HG02588 (cell line): ENCODE data around the gene NPR2.

Source experiments
- ATAC-seq: cut with Tn5 transposase; IDR thresholded peaks from one replicate; pipeline ENCODE4 v1.9.1; 2021; ENCODE audit warnings: mild to moderate bottlenecking, moderate library complexity; ENCODE audit not compliant: unreplicated experiment

NPR2 gene

DNA sequence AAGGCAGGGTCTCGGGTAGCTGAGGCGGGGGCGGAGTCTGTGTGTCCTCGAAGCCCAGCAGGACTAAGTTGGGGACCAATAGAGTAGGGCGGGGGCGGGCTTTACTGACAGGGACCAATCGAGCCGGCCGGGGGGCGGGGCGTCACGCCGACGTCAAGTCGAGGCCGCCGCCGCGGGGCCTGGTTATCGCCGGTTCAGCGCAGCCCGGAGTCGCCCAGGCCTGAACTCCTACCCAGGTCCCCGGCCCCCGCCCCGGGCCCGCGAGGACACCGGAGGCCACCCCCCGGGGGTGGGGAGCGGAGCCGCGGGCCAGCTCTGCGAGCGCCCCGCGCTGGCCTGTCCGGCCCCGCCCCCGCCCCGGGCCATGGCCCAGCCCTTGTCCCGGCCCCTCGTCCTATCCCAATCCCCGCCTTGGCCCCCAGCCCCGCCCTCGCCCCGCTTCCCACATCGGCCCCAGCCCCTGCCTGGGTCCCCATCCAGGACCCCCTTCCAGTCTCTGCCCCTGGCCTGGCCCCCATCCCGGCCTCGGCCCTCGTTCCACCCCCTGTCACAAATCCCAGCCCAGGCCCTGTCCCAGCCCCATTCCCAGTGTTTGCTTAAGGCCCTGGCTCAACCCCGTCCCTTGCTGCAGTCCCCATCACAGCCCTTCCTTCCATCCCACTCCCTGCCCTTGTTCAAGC is 37.8 kb downstream of the NPR2 start, which contains the start of gene TMEM8B:
TMEM8B (plus strand) TSS at position 145 of the 680 bp plus-strand sequence; CDS start at position 365, 220 bp downstream.
- ATAC-seq: peak; percentile 80

DNA sequence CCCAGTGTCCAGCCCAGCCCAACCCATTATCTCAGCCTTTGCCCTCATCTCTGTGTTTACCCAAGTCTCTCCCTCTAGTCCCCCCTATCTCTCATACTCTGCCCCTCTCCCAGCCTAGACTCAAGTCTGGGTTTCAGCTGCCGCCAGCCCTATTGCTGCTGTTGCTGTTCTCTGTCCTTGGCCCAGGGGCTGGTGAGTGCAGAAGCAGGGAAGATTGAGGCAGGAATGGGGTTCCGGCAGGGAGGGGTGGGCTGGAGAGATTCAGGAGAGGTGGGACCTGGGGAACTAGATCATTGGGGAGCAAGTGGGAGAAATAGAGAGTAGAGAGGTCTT is 38.3 kb downstream of the NPR2 start:
- no peak for ATAC-seq

DNA sequence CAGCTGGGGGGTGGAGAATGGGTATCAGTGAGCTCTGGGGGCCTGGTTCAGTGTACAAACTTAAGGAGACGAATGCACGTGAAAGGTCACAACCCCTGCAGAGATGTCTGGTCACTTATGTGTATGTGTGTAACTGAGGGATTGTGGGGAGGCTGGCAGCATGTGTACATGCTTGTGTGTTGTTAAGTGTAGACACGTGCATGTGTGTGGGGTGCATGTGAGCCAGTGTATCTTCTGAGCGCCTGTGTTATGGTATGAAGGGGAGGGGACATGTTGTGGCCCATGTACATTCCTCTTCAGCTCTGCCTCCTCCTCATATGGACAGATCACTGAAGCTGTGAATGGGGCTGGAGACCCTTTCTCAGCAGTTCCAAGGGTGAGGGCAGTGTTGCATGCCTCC is 39.6 kb downstream of the NPR2 start:
- no peak for ATAC-seq

DNA sequence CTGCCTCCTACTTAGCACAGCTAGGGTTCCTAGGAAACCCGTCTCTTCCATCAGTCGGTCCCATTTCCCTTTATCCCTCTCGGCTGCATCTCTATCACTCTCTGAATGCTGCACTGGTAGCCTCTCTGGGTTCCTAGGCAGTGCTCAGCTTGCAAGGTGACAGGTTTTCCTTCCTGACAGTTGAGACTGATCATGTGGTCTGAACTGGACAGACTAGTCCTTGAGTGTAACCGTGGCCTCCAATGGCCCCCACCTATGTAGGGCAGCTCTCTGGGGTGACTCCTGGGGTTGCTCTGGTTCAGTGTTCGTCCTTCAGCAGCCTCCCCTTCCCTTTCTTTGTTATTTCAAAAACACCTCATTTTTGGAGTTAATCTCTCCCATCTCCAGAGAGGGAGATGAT is 41.4 kb downstream of the NPR2 start:
- no peak for ATAC-seq

GRCh38 chr9:35834260-35835215 is 43.1 kb downstream of the NPR2 start:
- ATAC-seq: no peak

DNA sequence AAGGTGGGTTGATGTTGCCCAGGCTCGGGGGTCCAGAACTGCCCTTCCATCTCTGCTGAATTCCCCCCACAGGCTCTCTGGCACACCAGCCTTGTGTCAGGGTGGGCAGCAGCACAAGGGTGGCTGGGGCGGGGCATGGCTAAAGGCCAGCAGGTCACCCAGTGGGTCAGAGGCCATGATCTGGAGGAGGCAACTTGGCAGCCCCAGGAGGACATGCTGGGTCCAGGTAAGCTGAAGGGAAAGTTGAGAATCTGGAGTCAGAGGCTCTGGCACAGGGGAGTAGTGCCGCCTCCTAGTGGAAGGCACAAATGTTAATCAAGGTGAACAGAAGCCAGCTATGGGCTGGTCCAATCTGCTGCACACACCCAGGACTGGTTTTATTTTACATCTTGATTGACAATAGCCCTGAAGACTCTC is 43.8 kb downstream of the NPR2 start:
- no peak for ATAC-seq

- ATAC-seq: no peak
Observed at GRCh38 chr9:35835766-35836165, 44.4 kb downstream of the NPR2 start.

- ATAC-seq: no peak
Observed at GRCh38 chr9:35836595-35836994, 45.2 kb downstream of the NPR2 start.

- ATAC-seq: no peak
Observed at GRCh38 chr9:35839926-35840325, 48.5 kb downstream of the NPR2 start.

DNA sequence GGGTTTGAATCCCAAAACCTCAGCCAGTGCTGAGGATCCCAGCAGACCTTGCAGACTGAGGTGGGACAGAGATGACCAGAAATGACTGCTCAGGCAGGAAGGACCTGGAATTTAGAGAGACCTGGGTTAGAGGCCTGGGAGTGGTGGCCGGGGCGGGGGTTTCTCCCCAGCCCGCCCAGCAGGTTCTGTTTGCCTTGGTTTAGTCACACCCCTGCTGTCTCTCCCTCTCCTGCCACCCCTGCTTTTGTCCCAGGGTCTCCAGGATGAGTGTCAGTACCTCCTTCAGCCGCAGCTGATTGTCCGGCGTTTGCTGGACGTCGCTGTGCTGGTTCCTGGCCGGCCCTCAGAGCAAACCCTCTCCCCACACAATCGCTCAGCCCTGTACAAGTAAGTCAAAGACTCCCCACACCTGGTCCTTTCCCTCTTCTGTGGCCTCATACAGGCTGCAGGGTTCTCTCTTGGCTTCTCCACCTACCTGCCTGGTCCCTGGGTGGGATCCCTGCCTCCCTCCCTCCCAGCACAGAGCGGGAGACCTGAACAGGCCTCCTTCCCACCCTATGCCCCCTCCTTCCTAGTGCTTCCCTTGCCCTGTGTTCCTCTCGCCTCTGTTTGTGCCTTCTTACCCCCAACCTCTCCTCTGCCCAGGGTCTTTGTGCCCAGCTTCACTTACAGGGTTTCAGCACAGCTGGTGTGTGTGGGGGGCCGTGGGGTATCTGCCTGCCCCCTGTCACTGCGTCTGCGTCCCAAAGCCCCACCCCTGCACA is 49.7 kb downstream of the NPR2 start:
- no peak for ATAC-seq

GRCh38 chr9:35841645-35841900 is 50.2 kb downstream of the NPR2 start:
- ATAC-seq: no peak

- no peak for ATAC-seq
Observed at GRCh38 chr9:35842020-35842745, 50.8 kb downstream of the NPR2 start.

DNA sequence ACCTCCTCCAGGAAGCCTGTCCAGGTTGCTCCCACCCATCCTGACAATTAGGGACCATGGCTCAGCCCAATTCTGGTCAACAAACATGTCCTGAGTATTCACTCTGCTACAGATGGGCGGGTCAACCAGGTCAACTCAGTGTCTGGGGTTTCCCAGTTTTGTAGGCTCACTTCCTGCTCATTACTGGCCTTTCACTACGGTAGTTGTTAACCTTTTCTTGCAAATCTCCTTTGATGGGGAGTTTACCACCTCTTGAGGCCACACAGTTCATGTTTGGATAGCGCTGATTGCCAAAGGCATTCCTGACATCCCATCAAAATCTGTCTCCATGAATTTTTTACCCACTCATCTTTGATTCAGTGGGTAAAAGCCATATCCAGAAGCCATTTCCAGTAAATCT is 51.4 kb downstream of the NPR2 start:
- peak; percentile 71 for ATAC-seq

GRCh38 chr9:35844628-35845270 is 53.4 kb downstream of the NPR2 start:
- ATAC-seq: no peak

- ATAC-seq: no peak
Observed at GRCh38 chr9:35845824-35846771, 54.7 kb downstream of the NPR2 start.

DNA sequence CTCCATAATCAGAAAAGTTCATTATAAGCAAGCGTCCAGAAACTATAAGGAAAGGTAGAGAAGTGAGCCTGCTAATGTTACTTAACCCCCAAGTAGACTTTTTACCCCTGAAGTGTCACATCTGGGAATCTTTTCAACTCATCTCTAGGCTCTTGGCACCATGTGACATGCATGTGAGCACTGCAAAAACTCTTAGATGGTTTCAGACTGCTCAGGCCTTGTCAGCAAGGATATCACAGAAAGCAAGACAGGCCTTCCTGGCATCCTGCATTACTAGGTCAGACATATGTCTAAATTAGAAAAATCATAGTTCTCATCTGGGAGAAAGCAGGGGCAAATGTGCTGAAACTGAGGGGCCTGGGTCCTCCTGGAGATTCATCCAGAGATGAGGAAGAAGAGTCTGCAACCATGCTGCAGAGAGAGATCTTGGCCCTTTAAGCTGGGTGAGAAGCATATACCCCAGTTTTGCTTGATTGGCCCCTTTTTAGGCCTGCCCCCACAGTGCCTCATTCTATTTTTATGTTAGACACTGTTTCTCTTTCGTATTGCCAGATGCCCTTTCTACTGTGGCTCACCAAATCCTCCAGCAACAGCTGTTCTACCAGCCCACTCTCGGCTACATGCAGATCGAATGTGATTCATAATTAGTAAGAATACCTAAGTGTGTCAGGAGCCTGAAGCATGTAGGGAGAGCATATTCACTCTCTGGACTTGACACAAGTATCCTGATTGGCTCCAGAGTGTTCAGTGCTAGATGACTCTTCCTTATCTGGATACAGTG is 56.6 kb downstream of the NPR2 start:
- peak; percentile 96 for ATAC-seq

- ATAC-seq: no peak
Observed at GRCh38 chr9:35852267-35852815, 61.0 kb downstream of the NPR2 start.
